Measurements from ENCODE around the gene PIP4K2A. TPM values are rescaled to one million over a fixed set of nuclear protein-coding genes. Genes with fewer than 3 reads are reported as not detected.
A peak's percentile ranks its signal among the peaks of the same experiment; 100 is the strongest.

The PIP4K2A gene
- polyA plus RNA-seq, 1 experiment = 24.1 TPM

- Histone ChIP-seq H3K4me3 (ENCODE audit: low read depth, low read length) (no peak overlapping the region), H3K27me3 (ENCODE audit: control insufficient read depth, insufficient read depth, low read length) (no peaks in the 10 kb centered on the region), H3K27ac (ENCODE audit: low read depth, low read length) (no peak overlapping the region), H3K9me3 (ENCODE audit: control insufficient read depth, insufficient read depth, low read length) (no peaks in the 10 kb centered on the region)
- POLR2A ChIA-PET = no interaction called here
- DNase-seq (ENCODE audit: low read depth, low spot score) = no peak
- no peak for TF ChIP-seq CTCF (IDR thresholded peaks at IDR 0.05; ENCODE audit: low read depth, low read length)
- CTCF ChIA-PET = interaction anchor here (0.7 to 1.8 kb wide), 4 partner anchors 22 to 438 kb away, joined by 3 to 8 read pairs (median 4); no protein-coding TSS in a partner anchor
Observed at GRCh38 chr10:22551681-22552365, 162.6 kb downstream of the PIP4K2A start.

- Histone ChIP-seq H3K4me3 (ENCODE audit: low read depth, low read length) (no peak overlapping the region), H3K27me3 (ENCODE audit: control insufficient read depth, insufficient read depth, low read length) (no peaks in the 10 kb centered on the region), H3K9me3 (ENCODE audit: control insufficient read depth, insufficient read depth, low read length) (no peaks in the 10 kb centered on the region), H3K27ac (ENCODE audit: low read depth, low read length) (no peak overlapping the region)
- DNase-seq (ENCODE audit: low read depth, low spot score) = no peak
- POLR2A ChIA-PET = no interaction called here
- peak; percentile 53 for TF ChIP-seq CTCF (IDR thresholded peaks at IDR 0.05; ENCODE audit: low read depth, low read length)
- CTCF ChIA-PET = interaction anchor here (0.7 to 1.8 kb wide), 3 partner anchors 118 to 438 kb away, joined by 3 to 5 read pairs (median 3); no protein-coding TSS in a partner anchor
Observed at GRCh38 chr10:22550732-22551131, 163.6 kb downstream of the PIP4K2A start.

GRCh38 chr10:22548344-22548743, 166.0 kb downstream of the PIP4K2A start:
- CTCF ChIA-PET = no interaction called here
- no peak overlapping the region for H3K4me3 ChIP-seq (ENCODE audit: low read depth, low read length)
- H3K27ac ChIP-seq (ENCODE audit: low read depth, low read length) = no peak overlapping the region
- H3K9me3 ChIP-seq (ENCODE audit: control insufficient read depth, insufficient read depth, low read length) = no peaks in the 10 kb centered on the region
- DNase-seq (ENCODE audit: low read depth, low spot score) = no peak
- TF ChIP-seq CTCF (IDR thresholded peaks at IDR 0.05; ENCODE audit: low read depth, low read length) = no peak
- POLR2A ChIA-PET = no interaction called here
- H3K27me3 ChIP-seq (ENCODE audit: control insufficient read depth, insufficient read depth, low read length) = no peaks in the 10 kb centered on the region

GRCh38 chr10:22545643-22546042, 168.7 kb downstream of the PIP4K2A start:
- TF ChIP-seq CTCF (IDR thresholded peaks at IDR 0.05; ENCODE audit: low read depth, low read length) = no peak
- H3K4me3 ChIP-seq (ENCODE audit: low read depth, low read length) = no peak overlapping the region
- DNase-seq (ENCODE audit: low read depth, low spot score) = no peak
- no peak overlapping the region for H3K27ac ChIP-seq (ENCODE audit: low read depth, low read length)
- ChIA-PET POLR2A (no interaction called here), CTCF (interaction anchor here (1.5 kb wide), 1 partner anchor 444 kb away, joined by 3 read pairs; no protein-coding TSS in a partner anchor)
- no peaks in the 10 kb centered on the region for H3K27me3 ChIP-seq (ENCODE audit: control insufficient read depth, insufficient read depth, low read length)
- no peaks in the 10 kb centered on the region for H3K9me3 ChIP-seq (ENCODE audit: control insufficient read depth, insufficient read depth, low read length)

- no peak for DNase-seq (ENCODE audit: low read depth, low spot score)
- H3K4me3 ChIP-seq (ENCODE audit: low read depth, low read length) = no peak overlapping the region
- H3K9me3 ChIP-seq (ENCODE audit: control insufficient read depth, insufficient read depth, low read length) = no peaks in the 10 kb centered on the region
- no peak overlapping the region for H3K27ac ChIP-seq (ENCODE audit: low read depth, low read length)
- CTCF ChIA-PET = no interaction called here
- no peak for TF ChIP-seq CTCF (IDR thresholded peaks at IDR 0.05; ENCODE audit: low read depth, low read length)
- H3K27me3 ChIP-seq (ENCODE audit: control insufficient read depth, insufficient read depth, low read length) = no peaks in the 10 kb centered on the region
- POLR2A ChIA-PET = no interaction called here
Observed at GRCh38 chr10:22544325-22545068, 169.9 kb downstream of the PIP4K2A start.
